NK-92 (cell line): ENCODE data around the gene NDUFS5.
"Not testable (repeated sequence)": the region's sequence is repeated elsewhere in the genome, so short reads cannot be mapped to it uniquely, and the experiment has no call there.

ENCODE experiments used
- DNase-seq: peaks from one replicate; lab custom pipeline; 2025; ENCODE audit not compliant: unreplicated experiment; lab: John Stamatoyannopoulos, UW

NDUFS5 gene

DNA sequence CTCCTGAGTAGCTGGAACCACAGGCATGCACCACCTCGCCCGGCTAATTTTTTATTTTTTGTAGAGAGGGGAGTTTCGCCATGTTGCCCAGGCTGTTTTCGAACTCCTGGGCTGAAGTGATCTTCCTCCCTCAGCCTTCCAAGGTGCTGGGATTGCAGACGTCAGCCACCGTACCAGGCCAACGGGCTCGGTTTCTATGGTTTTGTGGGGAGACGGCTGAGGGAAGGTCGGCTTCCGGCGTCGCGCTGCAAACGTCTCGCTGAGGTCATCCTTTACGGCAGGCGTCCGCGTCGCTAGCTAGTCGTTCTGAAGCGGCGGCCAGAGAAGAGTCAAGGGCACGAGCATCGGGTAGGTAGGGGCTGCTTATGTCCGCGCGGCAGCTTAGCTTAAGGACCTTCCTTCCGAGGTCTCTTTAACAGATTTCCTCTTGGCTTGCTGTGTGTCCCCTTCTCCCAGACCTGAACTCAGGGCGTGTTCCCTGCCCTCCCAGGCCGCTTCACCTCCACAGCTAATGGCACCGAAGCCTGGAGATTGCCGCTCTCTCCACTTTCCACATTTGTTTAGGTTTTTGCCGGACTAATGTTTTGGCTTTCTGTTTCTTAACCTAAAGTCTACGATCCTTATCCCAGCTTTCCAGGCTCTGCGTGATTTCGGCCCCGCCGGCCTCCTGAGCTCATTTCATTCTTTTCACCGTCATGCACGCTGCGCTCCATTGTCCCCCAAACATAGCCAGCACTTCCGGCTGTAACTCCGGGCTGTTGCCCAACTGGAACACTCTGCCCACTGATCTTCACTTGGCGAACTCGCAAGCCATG is at the start of gene NDUFS5:
Gene NDUFS5 (plus strand): TSS at position 300 of the 815 bp plus-strand sequence. CDS start 2,375 bp downstream, outside the sequence.
- DNase-seq: no peak

DNA sequence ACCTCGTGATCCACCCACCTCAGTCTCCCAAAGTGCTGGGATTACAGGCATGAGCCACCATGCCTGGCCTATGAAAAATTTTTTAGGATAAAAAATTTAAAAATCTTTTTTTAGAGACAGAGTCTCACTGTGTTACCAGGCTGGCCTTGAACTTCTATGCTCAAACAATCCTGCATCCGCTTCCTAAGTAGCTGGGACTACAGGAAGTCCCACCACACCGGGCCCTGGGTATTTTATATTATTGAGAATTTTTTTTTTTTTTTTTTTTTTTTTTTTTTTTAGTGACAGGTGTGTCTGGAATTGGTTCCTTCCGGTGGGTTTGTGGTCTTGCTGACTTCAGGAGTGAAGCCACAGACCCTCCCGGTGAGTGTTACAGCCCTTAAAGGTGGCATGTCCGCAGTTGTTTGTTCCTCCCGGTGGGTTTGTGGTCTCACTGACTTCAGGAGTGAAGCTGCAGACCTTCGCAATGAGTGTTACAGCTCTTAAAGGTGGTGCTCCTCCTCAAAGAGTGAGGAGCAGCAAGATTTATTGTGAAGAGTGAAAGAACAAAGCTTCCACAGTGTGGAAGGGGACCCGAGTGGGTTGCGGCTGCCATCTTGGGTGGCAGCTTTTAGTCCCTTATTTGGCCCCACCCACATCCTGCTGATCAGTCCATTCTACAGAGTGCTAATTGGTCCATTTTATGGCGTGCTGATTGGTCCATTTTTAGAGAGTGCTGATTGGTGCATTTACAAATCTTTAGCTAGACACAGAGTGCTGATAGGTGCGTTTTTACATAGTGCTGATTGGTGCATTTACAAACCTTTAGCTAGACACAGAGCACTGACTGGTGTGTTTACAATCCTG is 48.5 kb upstream of the NDUFS5 start:
- DNase-seq: not testable (repeated sequence)

DNA sequence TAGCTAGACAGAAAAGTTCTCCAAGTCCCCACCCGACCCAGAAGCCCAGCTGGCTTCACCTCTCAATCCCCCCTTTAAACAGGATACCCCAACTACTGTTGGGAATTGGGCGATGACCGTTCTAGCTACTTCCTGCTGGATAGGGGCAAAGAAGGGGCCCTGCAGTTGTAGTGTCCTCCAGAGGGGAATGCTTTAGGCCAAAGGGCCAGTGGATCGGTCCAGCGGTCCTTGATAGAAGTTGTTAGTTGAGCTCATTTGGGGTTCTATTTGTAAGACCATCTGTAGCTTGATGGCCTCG is 48.0 kb upstream of the NDUFS5 start:
- not testable (repeated sequence) for DNase-seq

DNA sequence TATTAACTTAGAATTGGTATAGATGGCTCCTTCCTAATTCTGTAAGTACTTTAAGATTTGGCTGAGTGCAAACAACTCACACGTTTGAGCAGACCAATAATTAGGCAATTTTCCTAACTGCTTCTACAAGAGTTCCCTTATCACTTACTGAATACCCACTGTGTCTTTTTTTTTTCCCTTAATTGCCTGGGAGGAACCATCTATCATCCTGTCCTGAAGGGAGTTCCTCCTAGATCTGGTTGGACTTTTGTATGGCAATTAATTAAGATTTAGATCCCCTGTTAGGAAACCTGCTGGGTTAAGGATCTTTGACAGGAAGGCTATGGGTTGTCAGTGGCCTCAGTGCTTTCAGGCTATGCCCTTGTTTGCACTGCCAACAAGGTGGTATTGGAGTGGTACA is 46.8 kb upstream of the NDUFS5 start:
- DNase-seq: not testable (repeated sequence)

DNA sequence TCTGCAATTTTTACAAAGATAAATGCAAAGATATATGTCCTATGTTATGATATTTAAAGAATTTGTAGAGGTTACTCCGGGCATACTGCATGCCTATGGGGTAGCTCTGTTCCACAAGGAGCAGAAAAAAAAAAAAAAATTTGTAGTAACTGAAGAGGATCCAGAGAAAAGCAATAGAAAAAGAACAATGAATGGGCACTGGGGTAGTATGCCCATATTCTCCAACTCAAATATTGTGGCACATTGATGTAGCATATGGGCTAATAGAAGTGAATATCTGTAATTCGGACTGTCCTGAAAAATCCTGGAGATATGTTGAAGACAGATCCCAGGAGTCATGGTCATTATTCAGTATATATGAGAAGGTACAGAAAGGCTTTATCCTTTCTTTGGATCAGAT is 36.2 kb upstream of the NDUFS5 start:
- no peak for DNase-seq

DNA sequence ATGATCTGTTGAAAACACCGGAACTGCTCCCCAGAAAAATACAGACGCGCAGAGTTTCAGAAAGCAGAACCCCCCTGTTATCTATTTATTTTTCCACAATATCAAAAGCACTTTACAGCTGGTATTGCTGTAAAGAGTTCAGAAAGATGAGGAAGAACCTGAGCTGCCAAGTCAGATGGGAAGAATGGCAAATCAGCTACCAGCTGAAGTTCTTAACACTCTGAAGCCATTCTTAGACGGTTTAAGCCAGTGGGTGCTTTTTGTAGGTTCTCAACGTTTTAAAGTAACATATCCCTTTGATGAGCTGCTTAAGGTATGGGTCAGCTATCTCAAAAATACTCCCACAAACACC is 35.8 kb upstream of the NDUFS5 start:
- DNase-seq: no peak

DNA sequence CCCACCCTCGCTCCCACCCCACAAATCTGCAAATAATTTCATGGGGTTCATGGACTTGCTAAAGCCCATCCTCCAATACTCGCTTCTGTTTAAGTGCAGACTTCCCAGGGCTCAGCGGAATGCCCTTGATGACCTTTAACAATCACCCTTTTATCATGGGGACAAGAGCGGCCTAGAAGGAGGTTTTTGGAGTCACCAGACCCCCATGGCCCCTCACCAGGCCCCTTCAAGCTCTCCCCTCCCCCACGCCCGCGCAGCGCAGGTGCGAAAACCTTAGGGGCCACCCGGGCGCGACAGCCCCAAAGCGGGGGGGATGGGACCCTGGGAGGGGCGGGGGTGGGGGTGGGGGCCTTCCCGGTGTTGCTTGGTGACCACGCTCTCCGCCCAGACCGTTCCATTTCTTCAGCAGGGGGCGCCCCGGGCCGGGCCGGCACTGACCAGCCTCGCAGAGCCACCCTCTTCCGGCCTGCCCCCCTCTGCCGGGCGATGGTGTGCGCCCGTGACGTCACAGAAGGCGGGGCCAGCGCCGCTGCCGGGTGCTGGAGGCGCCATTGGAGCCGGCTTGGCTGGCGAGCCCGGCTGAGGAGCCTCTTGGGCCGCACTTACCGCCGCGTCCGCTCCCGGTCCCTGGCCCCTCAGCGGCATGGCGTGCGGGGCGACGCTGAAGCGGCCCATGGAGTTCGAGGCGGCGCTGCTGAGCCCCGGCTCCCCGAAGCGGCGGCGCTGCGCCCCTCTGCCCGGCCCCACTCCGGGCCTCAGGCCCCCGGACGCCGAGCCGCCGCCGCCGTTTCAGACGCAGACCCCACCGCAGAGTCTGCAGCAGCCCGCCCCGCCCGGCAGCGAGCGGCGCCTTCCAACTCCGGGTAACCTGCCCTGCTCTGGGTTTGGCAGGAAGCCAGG is 35.2 kb upstream of the NDUFS5 start, which contains the start of gene AKIRIN1:
Gene AKIRIN1 (plus strand): TSS at position 539 of the 900 bp plus-strand sequence. CDS start 105 bp downstream, at position 644.
- DNase-seq: peak; percentile 40

DNA sequence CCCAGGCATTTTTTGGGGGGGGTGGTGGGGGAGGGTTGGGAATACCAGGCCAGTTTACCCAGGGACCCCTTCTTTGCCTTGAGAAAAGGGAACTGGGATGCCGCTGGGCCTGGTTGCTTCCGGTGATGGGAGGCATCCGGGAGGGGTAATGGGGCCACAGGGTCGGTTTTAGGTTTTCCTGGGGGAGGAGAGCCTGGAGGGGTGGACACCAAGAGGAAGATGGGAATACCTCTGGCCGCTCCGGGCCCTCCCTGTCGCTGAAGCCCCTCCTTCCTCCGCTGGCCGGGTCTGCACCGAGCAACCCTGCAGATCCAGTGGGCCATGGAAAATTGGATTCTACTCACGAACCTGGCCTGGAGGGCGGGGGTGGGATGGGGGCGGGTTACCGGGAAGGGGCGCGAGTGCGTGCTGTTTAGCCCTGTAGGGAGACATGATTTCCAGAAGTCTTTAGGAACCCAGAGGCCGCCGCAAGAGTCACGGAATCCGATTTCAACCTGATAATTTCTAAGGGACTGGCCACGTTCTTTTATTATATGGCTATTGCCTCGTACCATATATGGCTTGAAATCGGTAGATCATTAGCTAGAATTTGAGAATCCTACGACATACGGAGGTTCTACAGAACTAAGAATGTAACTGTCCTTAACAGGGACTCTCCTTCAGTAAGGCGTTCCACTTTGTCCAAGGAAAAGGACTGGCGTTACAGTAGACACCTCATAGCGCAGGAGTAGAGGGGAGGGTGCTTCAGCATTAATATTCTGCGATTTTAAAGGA is 34.3 kb upstream of the NDUFS5 start:
- no peak for DNase-seq

DNA sequence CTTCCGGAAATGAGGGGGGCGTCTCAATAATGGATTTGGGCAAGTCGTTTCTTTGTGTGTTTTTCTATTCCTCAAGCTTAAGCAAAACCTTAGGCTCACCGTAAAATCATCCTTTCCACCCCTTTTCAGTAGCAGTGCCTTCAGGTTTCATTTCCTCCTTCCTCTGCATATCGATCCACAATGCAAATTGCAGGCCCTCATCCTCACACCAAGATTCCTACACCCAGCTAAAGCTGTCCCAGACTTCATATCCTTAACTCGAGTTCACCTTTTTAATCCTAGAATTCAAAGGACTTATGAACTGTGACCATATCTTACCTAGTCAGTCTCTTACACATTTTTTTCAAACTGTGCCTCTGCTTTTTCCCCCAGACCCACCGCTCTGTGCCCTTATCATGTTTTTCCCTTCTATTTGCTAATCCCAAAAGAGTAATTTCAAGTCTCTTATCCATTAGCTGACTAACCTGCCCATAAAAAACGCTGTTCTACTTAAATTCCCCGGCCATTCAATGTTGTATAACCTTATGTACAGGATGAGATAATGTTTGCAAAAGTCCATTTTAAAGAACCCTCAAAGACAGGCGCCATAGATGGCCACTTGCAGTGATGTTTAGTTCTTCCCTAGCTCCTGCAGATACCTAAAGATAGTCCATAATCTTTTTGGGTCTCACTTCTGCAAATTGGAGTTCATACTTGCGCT is 33.6 kb upstream of the NDUFS5 start:
- no peak for DNase-seq

DNA sequence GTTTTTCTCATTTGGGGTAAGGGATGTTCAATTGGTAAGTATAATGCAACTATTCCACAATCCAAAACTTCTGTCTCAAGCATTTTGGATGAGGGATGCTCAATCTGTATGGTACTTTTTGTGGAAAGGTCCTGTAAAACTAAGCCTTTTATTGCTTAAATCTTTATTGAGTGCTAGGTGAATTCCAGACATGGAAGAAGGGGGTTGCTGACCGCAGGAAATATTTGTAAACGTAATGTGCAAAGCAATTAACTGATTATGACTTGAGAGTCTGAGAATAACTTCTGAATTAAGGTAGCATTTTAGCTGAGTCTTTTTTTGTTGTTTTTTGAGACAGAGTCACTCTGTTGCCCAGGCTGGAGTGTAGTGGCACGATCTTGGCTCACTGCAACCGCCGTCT is 32.0 kb upstream of the NDUFS5 start:
- no peak for DNase-seq

DNA sequence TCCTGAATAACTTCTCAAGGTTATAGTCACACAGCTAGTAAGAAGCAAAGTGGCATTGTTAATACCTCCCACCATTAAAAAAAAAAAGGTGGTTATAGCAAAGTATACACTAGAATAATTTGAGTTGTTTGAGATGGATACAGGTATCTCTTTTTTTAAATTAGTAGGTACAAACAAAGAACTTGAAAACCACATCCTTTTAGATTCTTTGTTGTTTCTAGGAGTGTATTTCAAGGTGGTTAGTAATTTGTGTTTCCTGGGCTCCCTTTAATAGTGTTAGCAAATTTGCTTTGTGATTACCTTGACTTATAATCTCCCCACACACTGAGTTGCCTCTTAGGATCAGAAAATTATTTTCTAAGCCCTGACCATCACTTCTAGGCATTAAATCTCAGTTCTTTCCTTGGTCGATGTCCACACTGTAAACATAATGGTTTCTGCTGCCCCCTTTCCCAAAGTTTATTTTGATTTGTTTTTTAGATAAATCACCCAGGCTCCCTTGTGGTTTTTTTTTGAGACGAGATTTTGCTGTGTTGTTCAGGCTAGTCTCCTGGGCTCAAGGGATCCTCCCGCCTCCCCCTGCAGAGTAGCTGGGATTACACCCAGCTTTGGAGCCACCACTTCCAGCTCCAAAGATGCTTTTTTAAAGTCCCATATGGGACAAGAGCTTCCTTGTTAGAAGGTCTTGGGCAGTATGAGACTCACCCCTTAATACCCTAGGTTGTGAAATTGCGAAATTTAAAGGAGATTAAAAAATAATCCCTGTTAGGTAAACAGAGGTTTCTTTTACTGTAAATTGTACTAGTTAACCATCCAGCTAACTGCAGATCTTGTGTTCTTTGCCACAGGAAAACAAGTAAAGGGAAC is 28.9 kb upstream of the NDUFS5 start:
- DNase-seq: no peak

DNA sequence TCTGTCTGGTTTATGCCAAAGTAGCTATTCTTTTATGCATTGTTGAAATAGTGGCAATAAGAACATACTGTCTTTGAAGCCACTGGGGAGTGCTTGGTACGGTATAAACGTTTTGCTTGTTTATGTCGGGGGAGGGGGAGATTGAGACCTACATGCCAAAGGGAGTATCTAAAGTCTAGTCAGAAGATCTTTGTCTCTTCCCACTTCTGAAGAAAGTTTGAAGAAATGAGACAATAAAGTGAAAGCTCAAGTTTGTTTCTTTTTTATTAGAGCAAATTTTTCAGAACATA is 28.3 kb upstream of the NDUFS5 start:
- no peak for DNase-seq

DNA sequence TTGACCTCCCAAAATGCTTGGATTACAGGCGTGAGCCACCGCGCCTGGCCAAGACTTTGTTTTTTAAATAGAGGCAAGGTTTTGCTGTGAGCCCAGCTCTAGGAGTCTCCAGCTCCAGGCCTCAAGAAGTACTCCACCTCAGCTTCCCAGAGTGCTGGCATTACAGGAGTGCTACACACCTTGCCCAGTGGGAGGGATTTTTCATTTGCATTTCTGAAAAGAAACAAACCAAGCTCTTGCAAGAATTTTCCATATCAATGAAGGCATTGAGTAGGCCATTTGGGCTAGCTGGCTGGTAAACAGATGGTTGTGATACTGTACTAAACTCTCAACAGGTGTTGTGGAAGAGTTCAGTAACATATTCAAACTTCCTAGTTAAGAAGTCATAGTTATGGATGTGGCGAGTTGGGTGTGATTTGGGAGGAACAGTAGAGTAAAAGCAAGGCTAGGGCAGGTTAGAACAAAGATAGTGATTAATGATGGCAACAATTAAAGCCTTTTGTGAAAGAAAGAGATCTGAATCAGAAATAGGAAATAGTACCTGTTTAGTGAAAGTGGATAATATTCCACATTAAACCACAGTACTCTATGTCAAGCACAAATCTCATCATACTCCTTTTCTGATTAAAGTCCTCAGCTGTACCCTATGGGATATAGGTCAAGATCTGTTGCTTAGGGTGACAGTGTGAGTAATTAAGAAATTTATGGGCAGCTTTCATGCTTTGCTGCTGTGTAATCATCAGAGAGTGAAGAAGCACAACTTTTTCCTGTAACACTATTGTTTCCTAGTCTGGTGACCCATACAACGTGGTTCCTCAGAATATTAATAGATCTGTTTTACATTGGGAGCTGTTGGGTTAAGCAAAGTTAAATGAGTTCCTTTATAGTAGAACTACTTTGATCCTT is 24.4 kb upstream of the NDUFS5 start:
- no peak for DNase-seq

DNA sequence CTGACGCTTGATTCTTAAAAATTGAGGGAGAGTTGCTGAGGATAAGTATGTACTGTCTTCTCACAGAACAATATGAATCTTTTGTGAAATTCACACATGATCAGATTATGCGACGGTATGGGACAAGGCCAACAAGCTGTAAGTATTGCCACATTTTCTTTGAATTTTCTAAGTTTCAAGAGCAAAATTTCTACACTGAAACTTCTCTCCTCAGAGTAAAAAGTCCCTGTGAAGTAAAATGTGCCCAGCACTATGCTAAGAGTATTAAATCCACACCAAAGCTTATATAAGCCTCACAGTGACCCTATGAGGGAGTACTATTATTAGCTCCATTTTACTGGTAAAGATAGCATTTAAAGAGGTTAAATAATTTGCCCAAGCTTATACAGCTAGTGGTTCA is 22.9 kb upstream of the NDUFS5 start:
- DNase-seq: no peak

DNA sequence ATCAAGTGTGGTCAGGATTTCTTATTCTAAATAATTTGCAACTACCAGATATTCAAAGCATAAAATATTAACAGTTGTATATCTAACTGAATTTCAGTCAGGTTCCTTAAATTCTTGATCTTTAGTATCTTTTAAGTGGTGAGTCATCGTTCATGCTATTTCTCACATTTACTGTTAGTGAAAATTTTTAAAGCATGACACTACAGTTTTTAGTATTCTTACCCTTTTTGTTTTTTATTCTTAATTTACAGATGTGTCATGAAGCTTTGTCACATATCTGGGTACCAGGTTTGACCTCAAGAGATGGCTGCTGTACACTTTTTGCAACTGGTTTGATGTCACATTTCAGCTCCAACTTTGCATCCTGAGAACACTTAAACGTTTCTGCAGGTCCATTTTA is 22.4 kb upstream of the NDUFS5 start:
- no peak for DNase-seq

DNA sequence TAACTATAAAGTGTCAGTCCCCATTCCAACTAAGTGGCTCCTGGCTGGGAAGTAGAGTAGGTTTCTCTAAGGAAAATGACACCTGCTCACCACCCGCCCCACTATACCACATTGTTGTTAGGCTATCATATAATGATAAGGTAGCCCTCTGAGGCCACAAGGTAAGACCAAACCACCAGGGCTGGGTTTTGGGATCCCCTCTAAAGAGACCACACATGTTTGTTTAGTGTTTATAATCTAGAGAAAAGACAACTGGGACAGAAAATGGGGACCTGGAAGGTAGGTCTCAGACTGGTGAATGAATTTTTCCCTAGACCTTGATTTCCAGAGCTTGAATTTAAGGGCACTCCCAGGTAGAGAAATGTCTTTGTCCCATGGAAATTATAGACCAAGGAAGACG is 19.9 kb upstream of the NDUFS5 start:
- no peak for DNase-seq

DNA sequence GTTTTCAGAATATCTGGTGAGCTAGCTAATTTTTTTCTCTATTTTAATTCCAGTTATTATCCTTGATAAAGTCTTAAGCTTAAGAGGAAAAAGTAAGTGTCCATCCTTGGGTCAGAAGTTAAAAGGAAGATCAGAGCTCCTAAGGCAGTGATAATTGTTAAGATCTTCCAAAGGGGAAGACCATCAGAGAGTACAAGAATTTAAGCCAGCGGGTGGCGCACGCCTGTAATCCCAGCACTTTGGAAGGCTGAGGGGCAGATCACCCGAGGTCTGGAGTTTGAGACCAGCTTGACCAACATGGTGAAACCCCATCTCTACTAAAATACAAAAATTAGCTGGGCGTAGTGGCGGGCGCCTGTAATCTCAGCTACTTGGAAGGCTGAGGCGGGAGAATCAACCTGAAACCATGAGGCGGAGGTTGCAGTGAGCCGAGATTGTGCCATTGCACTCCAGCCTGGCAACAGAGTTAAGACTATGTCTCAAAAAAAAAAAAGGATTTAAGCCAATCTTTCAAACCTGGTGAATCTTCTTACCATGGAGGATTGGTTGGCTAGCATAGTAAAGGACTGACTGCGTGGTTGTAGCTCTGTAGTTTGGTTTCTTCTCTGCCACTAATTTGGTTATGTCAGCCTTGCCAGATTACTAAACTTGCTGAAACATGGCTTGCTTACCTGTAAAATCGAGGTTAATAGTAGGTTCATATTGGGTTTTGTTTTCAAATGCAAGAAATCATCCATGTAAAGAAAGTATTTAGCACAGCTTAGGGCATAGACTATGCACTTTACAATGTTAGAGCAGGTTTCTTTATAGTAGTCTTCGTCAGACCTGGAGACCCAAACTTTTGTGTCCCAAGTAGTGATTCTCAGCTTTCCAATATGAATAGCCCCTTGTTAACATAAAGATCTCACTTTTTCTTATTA is 19.2 kb upstream of the NDUFS5 start:
- no peak for DNase-seq
